Gastrocnemius medialis (tissue), 4 donors: Measurements from ENCODE around the gene NPM1. TPM values are rescaled to one million over a fixed set of nuclear protein-coding genes. Genes with fewer than 3 reads are reported as not detected.
"Not testable (repeated sequence)": the region's sequence is repeated elsewhere in the genome, so short reads cannot be mapped to it uniquely, and the experiment has no call there.

Source experiments
- ATAC-seq, 2 donors: fragments of 150-250 bp; one replicate each; pipeline ENCODE4 v1.9.1; 2016
- DNase-seq, 2 donors: peaks; one replicate each; pipeline ENCODE4 v3.0.0-alpha.2; 2019
- H3K27ac ChIP-seq, 4 donors: fragments of 200-600 bp; sonication (generic); 1 replicate in 1 of 4; 2 replicates in 3 of 4; pipeline ENCODE4 v1.5.1; 2016 to 2018; ENCODE audit warnings: mild to moderate bottlenecking in 2 of 4, moderate library complexity in 1 of 4
- H3K27me3 ChIP-seq, 3 donors: fragments of 200-600 bp; sonication (generic) in 2 of 3; 1 replicate in 1 of 3; 2 replicates in 2 of 3; pipeline versions ENCODE4 v1.5.1 to v1.6.0; 2016 to 2019; ENCODE audit warnings: mild to moderate bottlenecking in 1 of 3, moderate library complexity in 1 of 3
- H3K36me3 ChIP-seq, 2 donors: fragments of 200-600 bp; sonication (generic) in 1 of 2; one replicate each; pipeline ENCODE4 v1.5.1; 2017 to 2018
- H3K4me1 ChIP-seq, 2 donors: fragments of 200-600 bp; sonication (generic) in 1 of 2; one replicate each; pipeline ENCODE4 v1.5.1; 2016 to 2017; ENCODE audit warnings: mild to moderate bottlenecking in 2 of 2
- H3K4me3 ChIP-seq, 4 donors: fragments of 200-600 bp; sonication (generic) in 3 of 4; 1 replicate in 1 of 4; 2 replicates in 3 of 4; pipeline ENCODE4 v1.5.1; 2016 to 2019; ENCODE audit warnings: mild to moderate bottlenecking in 2 of 4
- H3K9me3 ChIP-seq, 3 donors: fragments of 200-600 bp; sonication (generic) in 2 of 3; 1 replicate in 1 of 3; 2 replicates in 2 of 3; pipeline ENCODE4 v1.5.1; 2016 to 2019
- POLR2A ChIP-seq, 2 donors: fragments of 450-650 bp; IDR thresholded peaks; one replicate each; pipeline ENCODE4 v1.6.1; 2017; ENCODE audit warnings: antibody characterized with exemption in 2 of 2, mild to moderate bottlenecking in 2 of 2, moderate library complexity in 2 of 2
- in situ Hi-C, 4 donors: fragments of 200-750 bp; cut with MboI; loops; one replicate each; pipeline versions ENCODE4 v1.15.0 to v1.8.0; 2017; ENCODE audit warnings: low sequenced_read_pairs in 4 of 4
- intact Hi-C: fragments of 100-400 bp; cut with DNase I; formaldehyde crosslinking; loops from one replicate; pipeline ENCODE4 v1.15.1; 2023; ENCODE audit warnings: low total_unique reads
- total RNA-seq, 4 donors: library from RNA; depleted of rRNA; stranded (reverse); fragments of >200 nt; gene quantifications; one replicate each; pipeline versions ENCODE4 v1.1.0 to v1.2.3, GENCODE V29; 2016
- TF ChIP-seq, protein P1 (sequence below), 5 experiments: fragments of 450-650 bp in 3 of 5; fragments of 200-600 bp in 2 of 5; sonication (generic) in 2 of 5; IDR thresholded peaks in 4 of 5; conservative IDR thresholded peaks in 1 of 5; 1 replicate in 4 of 5; 2 replicates in 1 of 5; pipeline ENCODE4 v1.5.1; 2016 to 2019; ENCODE audit warnings: antibody characterized with exemption in 5 of 5, mild to moderate bottlenecking in 3 of 5, moderate library complexity in 3 of 5

Gene NPM1
- total RNA-seq, 4 donors from 2014 or later = 277 to 651 (median 413) TPM

- no peak overlapping the region for H3K27ac ChIP-seq
- peaks cover 0 to 4% (median 0%) of the 10 kb centered on the region in 3 donors for H3K27me3 ChIP-seq
- TF ChIP-seq POLR2A (IDR thresholded peaks at IDR 0.05) = no peak
- TF ChIP-seq, protein P1, sequence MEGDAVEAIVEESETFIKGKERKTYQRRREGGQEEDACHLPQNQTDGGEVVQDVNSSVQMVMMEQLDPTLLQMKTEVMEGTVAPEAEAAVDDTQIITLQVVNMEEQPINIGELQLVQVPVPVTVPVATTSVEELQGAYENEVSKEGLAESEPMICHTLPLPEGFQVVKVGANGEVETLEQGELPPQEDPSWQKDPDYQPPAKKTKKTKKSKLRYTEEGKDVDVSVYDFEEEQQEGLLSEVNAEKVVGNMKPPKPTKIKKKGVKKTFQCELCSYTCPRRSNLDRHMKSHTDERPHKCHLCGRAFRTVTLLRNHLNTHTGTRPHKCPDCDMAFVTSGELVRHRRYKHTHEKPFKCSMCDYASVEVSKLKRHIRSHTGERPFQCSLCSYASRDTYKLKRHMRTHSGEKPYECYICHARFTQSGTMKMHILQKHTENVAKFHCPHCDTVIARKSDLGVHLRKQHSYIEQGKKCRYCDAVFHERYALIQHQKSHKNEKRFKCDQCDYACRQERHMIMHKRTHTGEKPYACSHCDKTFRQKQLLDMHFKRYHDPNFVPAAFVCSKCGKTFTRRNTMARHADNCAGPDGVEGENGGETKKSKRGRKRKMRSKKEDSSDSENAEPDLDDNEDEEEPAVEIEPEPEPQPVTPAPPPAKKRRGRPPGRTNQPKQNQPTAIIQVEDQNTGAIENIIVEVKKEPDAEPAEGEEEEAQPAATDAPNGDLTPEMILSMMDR (IDR thresholded peaks at IDR 0.05 in 4 of 5, conservative IDR thresholded peaks at IDR 0.05 in 1 of 5) = no peak
- no peak overlapping the region for H3K4me3 ChIP-seq
- in situ Hi-C loops (loop anchor here in 3 of 4 donors (25.0 kb wide), 2 partner anchors 608 to 908 kb away; no protein-coding TSS in a partner anchor), intact Hi-C loops (no loop called here)
- H3K4me1 ChIP-seq = no peaks in the 10 kb centered on the region
- no peaks in the 10 kb centered on the region for H3K36me3 ChIP-seq
- no peak for DNase-seq
- H3K9me3 ChIP-seq = no peaks in the 10 kb centered on the region
- no peak for ATAC-seq
Observed at GRCh38 chr5:171344936-171345608, 42.6 kb upstream of the NPM1 start.

- in situ Hi-C loops = no loop called here
- Histone ChIP-seq H3K9me3 (no peaks in the 10 kb centered on the region), H3K4me3 (no peak overlapping the region), H3K27ac (no peak overlapping the region), H3K4me1 (no peaks in the 10 kb centered on the region), H3K27me3 (no peaks in the 10 kb centered on the region), H3K36me3 (no peaks in the 10 kb centered on the region)
- intact Hi-C loops = no loop called here
- no peak for TF ChIP-seq POLR2A (IDR thresholded peaks at IDR 0.05)
- TF ChIP-seq, protein P1 (IDR thresholded peaks at IDR 0.05 in 4 of 5, conservative IDR thresholded peaks at IDR 0.05 in 1 of 5) = no peak
- no peak for ATAC-seq
- DNase-seq = no peak
Observed at GRCh38 chr5:171351536-171352073, 36.0 kb upstream of the NPM1 start.

- Histone ChIP-seq H3K27me3 (no peaks in the 10 kb centered on the region), H3K36me3 (no peaks in the 10 kb centered on the region), H3K4me1 (no peaks in the 10 kb centered on the region), H3K9me3 (no peaks in the 10 kb centered on the region), H3K4me3 (no peak overlapping the region), H3K27ac (no peak overlapping the region)
- ATAC-seq (no peak), DNase-seq (no peak)
- intact Hi-C loops = no loop called here
- TF ChIP-seq, protein P1 (IDR thresholded peaks at IDR 0.05 in 4 of 5, conservative IDR thresholded peaks at IDR 0.05 in 1 of 5) = no peak
- TF ChIP-seq POLR2A (IDR thresholded peaks at IDR 0.05) = no peak
- in situ Hi-C loops = no loop called here
Observed at GRCh38 chr5:171355302-171355724, 32.3 kb upstream of the NPM1 start.

DNA sequence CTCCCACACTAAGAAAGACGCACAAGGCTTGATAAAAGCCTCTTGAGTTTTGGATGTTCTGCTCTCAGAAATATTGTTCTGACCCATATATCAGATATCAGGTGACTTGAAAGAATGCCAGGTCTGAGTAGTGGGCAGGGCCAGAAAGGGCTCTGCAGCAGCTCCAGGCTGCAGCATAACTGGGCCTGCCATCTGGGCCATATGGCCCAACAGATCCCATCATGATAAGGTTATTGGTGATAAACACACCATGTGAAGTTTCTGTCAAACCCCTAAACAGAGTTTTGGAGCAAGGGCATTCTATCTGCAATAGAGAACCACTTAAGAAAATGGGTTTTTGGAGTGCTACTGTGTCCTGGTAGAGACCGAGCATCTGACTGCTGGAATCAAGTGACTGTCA lies 29.8 kb upstream of the NPM1 start:
- no peaks in the 10 kb centered on the region for H3K27me3 ChIP-seq
- H3K4me1 ChIP-seq = no peaks in the 10 kb centered on the region
- H3K9me3 ChIP-seq = no peaks in the 10 kb centered on the region
- DNase-seq (no peak), ATAC-seq (no peak)
- H3K36me3 ChIP-seq = no peaks in the 10 kb centered on the region
- in situ Hi-C loops (no loop called here), intact Hi-C loops (no loop called here)
- H3K4me3 ChIP-seq = no peak overlapping the region
- TF ChIP-seq POLR2A (IDR thresholded peaks at IDR 0.05) = no peak
- no peak overlapping the region for H3K27ac ChIP-seq

DNA sequence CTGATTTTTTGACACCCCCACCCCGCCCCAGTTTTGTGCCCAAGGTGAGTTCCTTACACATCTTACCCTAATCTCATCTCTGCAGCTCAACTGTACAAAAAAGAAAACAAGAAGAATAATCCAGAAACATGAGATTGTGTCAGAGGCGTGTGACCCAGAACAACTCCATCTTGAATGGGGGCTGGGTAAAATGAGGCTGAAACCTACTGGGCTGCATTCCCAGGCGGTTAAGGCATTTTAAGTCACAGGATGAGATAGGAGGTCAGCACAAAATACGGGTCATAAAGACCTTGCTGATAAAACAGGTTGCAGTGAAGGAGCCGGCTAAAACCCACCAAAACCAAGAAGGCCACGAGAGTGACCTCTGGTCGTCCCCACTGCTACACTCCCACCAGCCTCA lies 26.5 kb upstream of the NPM1 start:
- H3K9me3 ChIP-seq, H3K27me3 ChIP-seq, intact Hi-C loops, H3K27ac ChIP-seq, H3K36me3 ChIP-seq, H3K4me1 ChIP-seq, H3K4me3 ChIP-seq, DNase-seq, in situ Hi-C loops, ATAC-seq: not testable (repeated sequence)

- intact Hi-C loops, DNase-seq, ATAC-seq: not testable (repeated sequence)
Observed at GRCh38 chr5:171363249-171363648, 24.4 kb upstream of the NPM1 start.

More at GRCh38 chr5:171363249-171363648, 24.4 kb upstream of the NPM1 start:
- H3K27me3 ChIP-seq, H3K4me1 ChIP-seq, H3K4me3 ChIP-seq, H3K27ac ChIP-seq, H3K36me3 ChIP-seq, H3K9me3 ChIP-seq, in situ Hi-C loops: not testable (repeated sequence)
